ENCODE results near the gene BECN2.

Gene BECN2

GRCh38 chr1:241957692-241958494 lies at the start of gene BECN2:
Gene BECN2 (plus strand): TSS chr1:241957767. CDS start chr1:241957767, 0 bp downstream.
- Histone ChIP-seq H3K36me3 (ENCODE audit: control insufficient read depth, insufficient read depth, low read length) (no peaks in the 10 kb centered on the region), H3K4me3 (replicated peaks; ENCODE audit: low read depth, low read length) (no peak within 1 kb of the TSS), H3K27me3 (replicated peaks; ENCODE audit: control insufficient read depth, insufficient read depth, low read length) (no peaks in the 10 kb centered on the region)
- no peak for TF ChIP-seq CTCF (IDR thresholded peaks at IDR 0.05; ENCODE audit: insufficient read depth, low read length, poor library complexity, severe bottlenecking)
- DNase-seq (ENCODE audit: extremely low read depth, insufficient read length) = no peak

GRCh38 chr1:241916196-241916595 lies 41.4 kb upstream of the BECN2 start:
- TF ChIP-seq CTCF (IDR thresholded peaks at IDR 0.05; ENCODE audit: insufficient read depth, low read length, poor library complexity, severe bottlenecking) = no peak
- no peaks in the 10 kb centered on the region for H3K27me3 ChIP-seq (replicated peaks; ENCODE audit: control insufficient read depth, insufficient read depth, low read length)
- DNase-seq (ENCODE audit: extremely low read depth, insufficient read length) = no peak
- H3K4me3 ChIP-seq (replicated peaks; ENCODE audit: low read depth, low read length) = no peak overlapping the region
- H3K36me3 ChIP-seq (ENCODE audit: control insufficient read depth, insufficient read depth, low read length) = no peaks in the 10 kb centered on the region

DNA sequence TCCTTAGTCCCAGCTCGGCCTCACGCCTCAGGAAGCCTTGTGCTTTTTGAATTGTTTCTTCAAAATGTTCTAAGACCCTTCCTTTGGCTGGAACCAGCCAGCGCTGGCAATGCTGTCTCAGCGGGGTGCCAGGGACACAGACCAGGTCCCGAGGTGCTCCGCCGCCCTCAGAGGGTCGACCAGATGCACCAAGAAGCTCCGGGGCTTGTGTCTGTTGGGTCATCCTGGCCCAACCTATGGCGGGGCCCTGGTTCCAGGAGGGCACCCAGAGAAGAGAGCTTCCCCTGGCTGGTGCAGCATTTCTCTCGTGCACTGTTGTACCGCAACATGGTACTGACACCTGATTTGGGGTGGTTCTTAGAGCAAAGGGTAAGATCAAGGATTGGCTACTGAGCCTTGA lies 40.1 kb upstream of the BECN2 start:
- Histone ChIP-seq H3K4me3 (replicated peaks; ENCODE audit: low read depth, low read length) (no peak overlapping the region), H3K36me3 (ENCODE audit: control insufficient read depth, insufficient read depth, low read length) (no peaks in the 10 kb centered on the region), H3K27me3 (replicated peaks; ENCODE audit: control insufficient read depth, insufficient read depth, low read length) (no peaks in the 10 kb centered on the region)
- no peak for DNase-seq (ENCODE audit: extremely low read depth, insufficient read length)
- TF ChIP-seq CTCF (IDR thresholded peaks at IDR 0.05; ENCODE audit: insufficient read depth, low read length, poor library complexity, severe bottlenecking) = no peak

DNA sequence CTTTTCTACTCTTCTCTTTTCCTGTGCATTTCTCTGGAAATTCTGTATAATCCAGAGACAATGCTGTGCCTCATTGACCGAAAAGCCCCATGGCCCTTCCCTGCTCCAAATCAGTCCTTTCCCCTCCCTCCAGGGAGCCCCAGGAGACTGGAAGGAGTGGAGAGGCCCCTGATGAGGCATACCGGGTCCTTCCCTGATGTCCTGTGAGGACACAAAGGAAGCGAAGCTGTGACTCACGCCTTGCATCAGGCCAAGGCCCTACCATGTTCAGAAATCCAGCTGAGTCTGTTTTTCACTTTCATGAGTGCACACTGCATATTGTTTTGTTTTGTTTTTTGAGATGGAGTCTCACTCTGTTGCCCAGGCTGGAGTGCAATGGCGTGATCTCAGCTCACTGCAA lies 38.7 kb upstream of the BECN2 start:
- DNase-seq (ENCODE audit: extremely low read depth, insufficient read length) = no peak
- Histone ChIP-seq H3K27me3 (replicated peaks; ENCODE audit: control insufficient read depth, insufficient read depth, low read length) (no peaks in the 10 kb centered on the region), H3K4me3 (replicated peaks; ENCODE audit: low read depth, low read length) (no peak overlapping the region), H3K36me3 (ENCODE audit: control insufficient read depth, insufficient read depth, low read length) (no peaks in the 10 kb centered on the region)
- no peak for TF ChIP-seq CTCF (IDR thresholded peaks at IDR 0.05; ENCODE audit: insufficient read depth, low read length, poor library complexity, severe bottlenecking)

DNA sequence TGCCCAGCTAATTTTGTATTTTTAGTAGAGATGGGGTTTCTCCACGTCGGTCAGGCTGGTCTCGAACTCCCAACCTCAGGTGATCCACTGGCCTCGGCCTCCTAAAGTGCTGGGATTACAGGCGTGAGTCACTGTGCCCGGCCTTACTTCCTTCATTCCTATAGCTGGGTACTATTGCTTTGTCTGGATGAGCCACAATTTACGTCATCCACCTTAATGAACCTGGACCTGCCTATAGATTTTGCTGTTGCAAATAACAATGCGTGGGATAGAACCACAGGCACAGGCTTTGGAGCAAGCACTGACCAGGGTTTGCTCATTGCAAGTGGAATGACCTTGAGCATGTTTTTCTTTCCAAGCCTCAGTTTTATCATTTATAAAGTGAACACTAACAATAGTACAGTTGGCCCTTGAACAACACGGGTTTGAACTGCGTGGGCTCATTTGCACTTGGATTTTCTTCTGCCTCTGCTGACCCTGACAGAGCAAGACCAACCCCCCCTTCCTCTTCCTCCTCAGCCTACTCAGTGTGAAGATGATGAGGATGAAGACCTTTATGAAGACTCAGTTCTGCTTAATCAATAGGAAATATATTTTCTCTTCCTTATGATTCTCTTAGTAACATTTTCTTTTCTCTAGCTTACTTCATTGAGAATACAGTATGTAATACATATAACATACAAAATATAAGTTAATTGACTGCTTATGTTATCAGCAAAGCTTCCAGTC lies 33.3 kb upstream of the BECN2 start:
- DNase-seq (ENCODE audit: extremely low read depth, insufficient read length) = no peak
- H3K36me3 ChIP-seq (ENCODE audit: control insufficient read depth, insufficient read depth, low read length) = no peaks in the 10 kb centered on the region

More for the DNA sequence above, 33.3 kb upstream of the BECN2 start:
- Histone ChIP-seq H3K27me3 (replicated peaks; ENCODE audit: control insufficient read depth, insufficient read depth, low read length) (no peaks in the 10 kb centered on the region), H3K4me3 (replicated peaks; ENCODE audit: low read depth, low read length) (no peak overlapping the region)
- TF ChIP-seq CTCF (IDR thresholded peaks at IDR 0.05; ENCODE audit: insufficient read depth, low read length, poor library complexity, severe bottlenecking) = no peak

Data from GM06990 (cell line).